HCT116 (cell line): Measurements from ENCODE around the gene HEXIM1.

Experiments used
- CBX3 ChIP-seq: IDR thresholded peaks from 2 replicates; pipeline ENCODE4 v1.6.1; 2012; ENCODE audit warnings: low read depth
- CTCF ChIP-seq, 3 experiments: fragments of 200-600 bp in 1 of 3; sonication (generic) in 1 of 3; IDR thresholded peaks in 2 of 3; conservative IDR thresholded peaks in 1 of 3; 2 replicates each; pipeline ENCODE4 v1.5.1; 2012 to 2017; ENCODE audit warnings: low read depth in 2 of 3, low read length in 2 of 3, antibody characterized with exemption in 1 of 3, borderline replicate concordance in 1 of 3, control low read depth in 1 of 3, mild to moderate bottlenecking in 1 of 3, mixed read lengths in 1 of 3, mixed run types in 1 of 3, moderate library complexity in 1 of 3; ENCODE audit not compliant: insufficient read depth in 1 of 3
- EZH2phosphoT487 ChIP-seq: fragments of 200-600 bp; IDR thresholded peaks from 2 replicates; pipeline ENCODE4 v1.6.1; 2018; ENCODE audit warnings: antibody characterized with exemption, borderline replicate concordance
- JUND ChIP-seq: IDR thresholded peaks from 2 replicates; pipeline ENCODE4 v1.6.1; 2012
- POLR2A ChIP-seq: IDR thresholded peaks from 2 replicates; pipeline ENCODE4 v1.7.0; 2011; ENCODE audit warnings: borderline replicate concordance; ENCODE audit not compliant: insufficient read depth, insufficient read length; ENCODE audit errors: extremely low read depth
- POLR2AphosphoS5 ChIP-seq: IDR thresholded peaks from 2 replicates; pipeline ENCODE4 v1.6.1; 2011; ENCODE audit warnings: mild to moderate bottlenecking, low read depth, low read length, moderate library complexity
- RAD21 ChIP-seq: IDR thresholded peaks from 2 replicates; pipeline ENCODE4 v1.6.1; 2012; ENCODE audit warnings: low read depth, mild to moderate bottlenecking
- REST ChIP-seq: IDR thresholded peaks from 2 replicates; pipeline ENCODE4 v1.6.1; 2012; ENCODE audit warnings: low read depth
- SP1 ChIP-seq: IDR thresholded peaks from 2 replicates; pipeline ENCODE4 v1.6.1; 2012; ENCODE audit warnings: low read depth
- SRF ChIP-seq: IDR thresholded peaks from 2 replicates; pipeline ENCODE4 v1.6.1; 2012; ENCODE audit warnings: low read depth
- ZBTB33 ChIP-seq: IDR thresholded peaks from 2 replicates; pipeline ENCODE4 v1.6.1; 2011; ENCODE audit warnings: mild to moderate bottlenecking, low read length, moderate library complexity; ENCODE audit not compliant: insufficient replicate concordance; ENCODE audit errors: extremely low read depth
- ZNF274 ChIP-seq: fragments of 200-500 bp; sonication (Bioruptor generic); IDR thresholded peaks from 2 replicates; pipeline ENCODE4 v1.6.1; 2014; ENCODE audit warnings: mild to moderate bottlenecking, low read depth, low read length, inconsistent platforms

- TF ChIP-seq RAD21 (no peak), CTCF (IDR thresholded peaks at IDR 0.05 in 2 of 3, conservative IDR thresholded peaks at IDR 0.05 in 1 of 3; ENCODE audit: borderline replicate concordance in 1 of 3, insufficient read depth in 1 of 3, low read depth in 2 of 3, low read length in 2 of 3) (no peak), ZNF274 (no peak), ZBTB33 (no peak), CBX3 (no peak), SP1 (no peak), POLR2AphosphoS5 (no peak), POLR2A (no peak), REST (no peak), SRF (no peak), EZH2phosphoT487 (no peak), JUND (no peak)
These were observed 4.5 kb upstream of the HEXIM1 start for GRCh38 chr17:45143767-45144198.
